Upper lobe of left lung (tissue), 4 donors: ENCODE measurements around the gene COX6A1.

Source experiments
- POLR2A ChIP-seq, 4 donors: fragments of 450-650 bp; IDR thresholded peaks; one replicate each; pipeline ENCODE4 v1.5.1; 2016 to 2017; ENCODE audit warnings: antibody characterized with exemption in 4 of 4, mild to moderate bottlenecking in 2 of 4
- POLR2AphosphoS5 ChIP-seq, 2 donors: sonication (generic); formaldehyde crosslinking; IDR thresholded peaks; one replicate each; pipeline ENCODE4 v1.5.1; 2017; ENCODE audit warnings: antibody characterized with exemption in 2 of 2

GRCh38 chr12:120462099-120462640, 24.3 kb downstream of the COX6A1 start:
- no peak for TF ChIP-seq POLR2A (IDR thresholded peaks at IDR 0.05)
- TF ChIP-seq POLR2AphosphoS5 (IDR thresholded peaks at IDR 0.05), result no peak
